ENCODE measurements around the gene UBAP1L. TPM values are rescaled to one million over a fixed set of nuclear protein-coding genes. Genes with fewer than 3 reads are reported as not detected.

Gene UBAP1L
- total RNA-seq (2022; extraction: Qiagen RNA extraction; ENCODE audit: low read depth): 0.52 to 1.4 TPM (median 0.91 TPM) in 5 replicates

GRCh38 chr15:65115086-65115485, at the start of gene UBAP1L:
UBAP1L (minus strand) TSS chr15:65115200; CDS start chr15:65106215, 8,985 bp downstream.

GRCh38 chr15:65133548-65134200, 18.7 kb upstream of the UBAP1L start, which contains the start of gene PDCD7:
PDCD7 (minus strand) TSS chr15:65133808; CDS start chr15:65133781, 27 bp downstream.

DNA sequence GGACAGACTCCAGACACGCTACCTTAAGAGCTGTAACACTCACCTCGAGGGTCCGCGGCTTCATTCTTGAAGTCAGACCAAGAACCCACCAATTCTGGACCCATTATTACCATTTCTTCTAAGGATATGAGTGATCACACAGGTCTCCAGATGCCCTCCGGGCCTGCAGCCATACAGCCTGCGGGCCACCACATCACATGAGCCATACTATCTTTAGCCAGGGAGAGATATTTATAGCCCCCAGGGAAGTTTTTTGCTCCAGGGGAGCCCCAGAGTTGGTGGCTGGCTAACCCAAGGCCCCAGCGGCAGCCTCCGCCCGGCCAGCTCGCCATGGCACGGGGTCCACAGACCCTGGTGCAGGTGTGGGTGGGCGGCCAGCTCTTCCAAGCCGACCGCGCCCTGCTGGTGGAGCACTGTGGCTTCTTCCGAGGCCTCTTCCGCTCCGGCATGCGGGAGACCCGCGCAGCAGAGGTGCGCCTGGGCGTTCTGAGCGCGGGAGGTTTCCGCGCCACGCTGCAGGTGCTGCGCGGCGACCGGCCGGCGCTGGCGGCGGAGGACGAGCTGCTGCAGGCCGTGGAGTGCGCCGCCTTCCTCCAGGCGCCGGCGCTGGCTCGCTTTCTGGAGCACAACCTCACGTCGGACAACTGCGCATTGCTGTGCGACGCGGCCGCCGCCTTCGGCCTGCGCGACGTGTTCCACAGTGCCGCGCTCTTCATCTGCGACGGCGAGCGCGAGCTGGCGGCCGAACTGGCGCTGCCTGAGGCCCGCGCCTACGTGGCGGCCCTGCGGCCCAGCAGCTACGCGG, 38.3 kb downstream of the UBAP1L start, which contains the start of gene KBTBD13:
Gene KBTBD13, plus strand, starts transcription at position 261 of the 805 bp plus-strand sequence. Its CDS starts 70 bp downstream, at position 331.

GRCh38 chr15:65067645-65068402, 47.2 kb downstream of the UBAP1L start, which contains the start of gene RASL12:
RASL12 (minus strand) TSS chr15:65067991; CDS start chr15:65067835, 156 bp downstream.

DNA sequence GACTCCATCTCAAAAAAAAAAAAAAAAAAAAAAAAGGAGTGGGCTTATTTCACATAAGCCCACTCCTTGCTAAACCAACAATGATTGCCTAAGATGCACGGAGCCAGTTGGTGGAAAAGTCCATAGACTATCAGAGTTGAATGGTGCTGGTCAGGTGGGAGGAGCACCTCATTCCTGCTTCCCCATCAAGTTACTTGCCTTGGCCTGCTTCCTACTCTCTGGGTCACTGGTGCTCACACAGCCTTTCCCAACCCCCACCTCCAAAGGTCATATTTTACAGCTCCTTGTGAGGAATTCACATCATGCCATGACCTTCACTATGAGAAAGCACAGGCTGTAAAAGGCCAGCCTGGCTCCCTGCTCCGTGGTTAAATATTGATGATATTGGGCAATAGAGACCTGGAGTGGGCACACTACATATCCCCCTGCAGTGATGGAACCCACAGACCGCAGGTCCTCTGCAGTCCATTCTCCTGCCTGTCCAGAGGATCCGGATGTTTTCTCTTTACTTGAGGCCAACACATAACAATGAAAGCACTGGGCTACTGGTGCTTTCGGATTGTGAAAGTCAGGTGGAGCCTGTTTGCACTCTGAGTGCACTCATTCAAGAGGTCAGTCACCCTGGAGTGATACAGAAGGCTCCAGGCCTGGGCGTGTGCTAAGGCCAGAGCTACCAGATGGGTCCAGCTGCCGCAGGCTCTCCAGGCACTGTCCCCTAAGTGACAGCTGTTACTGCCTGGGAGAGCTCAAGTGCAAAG, 70.1 kb downstream of the UBAP1L start, which contains the start of gene SLC51B:
Gene SLC51B, plus strand, starts transcription at position 664 of the 758 bp plus-strand sequence. CDS start 4,618 bp downstream, outside the sequence.

Other genes with a start within 250 kb of the UBAP1L start
- 1.5 to 2.1 TPM (median 1.9 TPM) in 5 replicates for gene ANKDD1A, start 203.3 kb downstream of the UBAP1L start, total RNA-seq (2022; extraction: Qiagen RNA extraction; ENCODE audit: low read depth)
- gene SPG21, start 125.3 kb downstream of the UBAP1L start, total RNA-seq (2022; extraction: Qiagen RNA extraction; ENCODE audit: low read depth): 114 to 142 TPM (median 130 TPM) in 5 replicates
- 23.7 to 29.0 TPM (median 25.8 TPM) in 5 replicates for gene MTFMT, start 85.6 kb downstream of the UBAP1L start, total RNA-seq (2022; extraction: Qiagen RNA extraction; ENCODE audit: low read depth)
- 10.5 to 15.5 TPM (median 12.1 TPM) in 5 replicates for gene SLC51B, start 69.8 kb downstream of the UBAP1L start, total RNA-seq (2022; extraction: Qiagen RNA extraction; ENCODE audit: low read depth)
- 0.06 to 0.28 TPM (median 0.19 TPM) in 5 replicates for gene RASL12, start 47.2 kb downstream of the UBAP1L start, total RNA-seq (2022; extraction: Qiagen RNA extraction; ENCODE audit: low read depth)
- gene KBTBD13, start 38.5 kb downstream of the UBAP1L start, total RNA-seq (2022; extraction: Qiagen RNA extraction; ENCODE audit: low read depth): 0.02 TPM in 1 of 5 replicates, not detected in the others
- gene PDCD7, start 18.6 kb upstream of the UBAP1L start, total RNA-seq (2022; extraction: Qiagen RNA extraction; ENCODE audit: low read depth): 24.0 to 33.4 TPM (median 28.2 TPM) in 5 replicates
- 41.2 to 58.4 TPM (median 51.2 TPM) in 5 replicates for gene CLPX, start 70.1 kb upstream of the UBAP1L start, total RNA-seq (2022; extraction: Qiagen RNA extraction; ENCODE audit: low read depth)
- gene CILP, start 96.3 kb upstream of the UBAP1L start, total RNA-seq (2022; extraction: Qiagen RNA extraction; ENCODE audit: low read depth): 0.05 to 0.08 TPM (median 0.08 TPM) in 5 replicates
- gene PARP16, start 171.7 kb upstream of the UBAP1L start, total RNA-seq (2022; extraction: Qiagen RNA extraction; ENCODE audit: low read depth): 9.9 to 12.1 TPM (median 10.9 TPM) in 5 replicates
- not detected in 5 replicates for gene RNU5A-1, start 180.9 kb upstream of the UBAP1L start, total RNA-seq (2022; extraction: Qiagen RNA extraction; ENCODE audit: low read depth)
- not detected in 5 replicates for gene RNU5B-1, start 189.5 kb upstream of the UBAP1L start, total RNA-seq (2022; extraction: Qiagen RNA extraction; ENCODE audit: low read depth)